GM12891 (cell line): Measurements from ENCODE around the gene CRAT.
"Not testable (repeated sequence)": the region's sequence is repeated elsewhere in the genome, so short reads cannot be mapped to it uniquely, and the experiment has no call there.

Experiments
- PAX5 ChIP-seq: IDR thresholded peaks from 2 replicates; pipeline ENCODE4 v1.6.1; 2011; ENCODE audit warnings: low read length, moderate library complexity, mild to moderate bottlenecking; ENCODE audit not compliant: insufficient read depth, severe bottlenecking
- POLR2A ChIP-seq: IDR thresholded peaks from 2 replicates; pipeline ENCODE4 v1.6.1; 2011; ENCODE audit warnings: low read depth, low read length, control low read depth
- POLR2AphosphoS5 ChIP-seq: IDR thresholded peaks from 2 replicates; pipeline ENCODE4 v1.6.1; 2011; ENCODE audit warnings: low read depth, low read length, control low read depth
- POU2F2 ChIP-seq: IDR thresholded peaks from 2 replicates; pipeline ENCODE4 v1.6.1; 2011; ENCODE audit warnings: low read depth, mild to moderate bottlenecking, control low read depth, low read length, moderate library complexity
- SPI1 ChIP-seq: IDR thresholded peaks from 2 replicates; pipeline ENCODE4 v1.6.1; 2011; ENCODE audit warnings: low read depth, low read length, control low read depth
- TAF1 ChIP-seq: IDR thresholded peaks from 2 replicates; pipeline ENCODE4 v1.6.1; 2011; ENCODE audit warnings: low read depth, low read length, control low read depth

DNA sequence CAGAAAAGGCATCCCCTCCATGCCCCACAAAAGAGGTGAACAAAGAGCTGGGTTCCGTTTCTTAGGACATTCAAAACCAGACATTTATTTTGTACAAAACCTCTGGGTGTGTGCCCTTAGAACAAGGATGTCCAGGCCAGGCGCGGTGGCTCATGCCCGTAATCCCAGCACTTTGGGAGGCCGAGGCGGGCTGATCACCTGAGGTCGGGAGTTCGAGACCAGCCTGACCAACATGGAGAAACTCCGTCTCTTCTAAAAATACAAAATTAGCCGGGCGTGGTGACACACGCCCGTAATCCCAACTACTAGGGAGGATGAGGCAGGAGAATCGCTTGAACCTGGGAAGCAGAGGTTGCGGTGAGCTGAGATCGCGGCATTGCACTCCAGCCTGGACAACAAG lies 1.9 kb upstream of the CRAT start:
- not testable (repeated sequence) for TF ChIP-seq SPI1, POLR2A, TAF1, POLR2AphosphoS5, PAX5, POU2F2
